HEK293 (cell line): Measurements from ENCODE around the gene MORN1.
"Not testable (repeated sequence)": the region's sequence is repeated elsewhere in the genome, so short reads cannot be mapped to it uniquely, and the experiment has no call there.

Experiments
- CTCF ChIA-PET: fragments of 350-600 bp; formaldehyde crosslinking; extraction: SDS; loops from one replicate; lab custom pipeline; 2021; ENCODE audit warnings: antibody characterized with exemption; lab: Yijun Ruan, JAX
- POLR2A ChIA-PET: fragments of 300-600 bp; formaldehyde crosslinking; extraction: SDS; loops from one replicate; lab custom pipeline; 2020; ENCODE audit warnings: antibody characterized with exemption, inconsistent platforms; lab: Yijun Ruan, JAX
- H3K27ac ChIP-seq: fragments of 200-500 bp; sonication (Bioruptor generic); 2 replicates; pipeline ENCODE4 v1.5.1; 2014; ENCODE audit warnings: low read depth, low read length, control low read depth, inconsistent platforms; ENCODE audit errors: extremely low read depth
- H3K36me3 ChIP-seq, 2 experiments: fragments of 200-500 bp in 1 of 2; sonication (Bioruptor generic) in 1 of 2; 1 replicate in 1 of 2; 2 replicates in 1 of 2; pipeline ENCODE4 v1.5.1; 2014 to 2017; ENCODE audit warnings: inconsistent platforms in 2 of 2, low read length in 2 of 2; ENCODE audit not compliant: control insufficient read depth in 2 of 2, insufficient read depth in 1 of 2
- H3K4me1 ChIP-seq: fragments of 200-500 bp; sonication (Bioruptor generic); 2 replicates; pipeline ENCODE4 v1.5.1; 2014; ENCODE audit warnings: mild to moderate bottlenecking, low read length, inconsistent platforms; ENCODE audit not compliant: control insufficient read depth, insufficient read depth
- H3K4me3 ChIP-seq: 2 replicates; pipeline ENCODE4 v1.5.1; 2011; ENCODE audit warnings: low read depth, mild to moderate bottlenecking, control low read depth, low read length, moderate library complexity
- H3K9me3 ChIP-seq: fragments of 200-500 bp; sonication (Bioruptor generic); 2 replicates; pipeline ENCODE4 v1.5.1; 2014; ENCODE audit warnings: low read depth, low read length, inconsistent platforms; ENCODE audit not compliant: control insufficient read depth, insufficient read depth
- GLIS1 ChIP-seq: fragments of 450-650 bp; formaldehyde crosslinking; IDR thresholded peaks from 2 replicates; pipeline ENCODE4 v1.5.1; 2016; ENCODE audit warnings: missing biosample characterization, missing genetic modification characterization
- GLIS2 ChIP-seq: fragments of 450-650 bp; formaldehyde crosslinking; IDR thresholded peaks from 2 replicates; pipeline ENCODE4 v1.5.1; 2016; ENCODE audit warnings: missing biosample characterization, missing genetic modification characterization
- KLF16 ChIP-seq: fragments of 450-650 bp; formaldehyde crosslinking; IDR thresholded peaks from 2 replicates; pipeline ENCODE4 v1.5.1; 2017; ENCODE audit warnings: missing biosample characterization, missing genetic modification characterization
- MZF1 ChIP-seq: fragments of 450-650 bp; formaldehyde crosslinking; IDR thresholded peaks from 2 replicates; pipeline ENCODE4 v1.5.1; 2017; ENCODE audit warnings: missing biosample characterization, missing genetic modification characterization, borderline replicate concordance
- SCRT2 ChIP-seq: fragments of 450-650 bp; formaldehyde crosslinking; IDR thresholded peaks from 2 replicates; pipeline ENCODE4 v1.5.1; 2016; ENCODE audit warnings: missing biosample characterization, missing genetic modification characterization
- ZIC2 ChIP-seq: fragments of 450-650 bp; formaldehyde crosslinking; IDR thresholded peaks from 2 replicates; pipeline ENCODE4 v1.5.1; 2016; ENCODE audit warnings: missing biosample characterization, missing genetic modification characterization
- ZNF157 ChIP-seq: fragments of 450-650 bp; formaldehyde crosslinking; IDR thresholded peaks from 2 replicates; pipeline ENCODE4 v1.5.1; 2016; ENCODE audit warnings: missing biosample characterization, missing genetic modification characterization
- ZNF16 ChIP-seq: fragments of 450-650 bp; formaldehyde crosslinking; IDR thresholded peaks from 2 replicates; pipeline ENCODE4 v1.5.1; 2016; ENCODE audit warnings: low read depth, missing biosample characterization, missing genetic modification characterization
- ZNF19 ChIP-seq: fragments of 450-650 bp; formaldehyde crosslinking; IDR thresholded peaks from 2 replicates; pipeline ENCODE4; 2016; ENCODE audit warnings: missing biosample characterization, missing genetic modification characterization, low read depth
- ZNF214 ChIP-seq: fragments of 450-650 bp; formaldehyde crosslinking; IDR thresholded peaks from 2 replicates; pipeline ENCODE4 v1.5.1; 2017; ENCODE audit warnings: missing biosample characterization, mild to moderate bottlenecking, missing genetic modification characterization, borderline replicate concordance
- ZNF302 ChIP-seq: fragments of 450-650 bp; formaldehyde crosslinking; IDR thresholded peaks from 2 replicates; pipeline ENCODE4 v1.5.1; 2016; ENCODE audit warnings: missing biosample characterization, missing genetic modification characterization, low read depth
- ZNF324 ChIP-seq: fragments of 450-650 bp; formaldehyde crosslinking; IDR thresholded peaks from 2 replicates; pipeline ENCODE4 v1.5.1; 2016; ENCODE audit warnings: missing biosample characterization, missing genetic modification characterization
- ZNF37A ChIP-seq: fragments of 450-650 bp; IDR thresholded peaks from 2 replicates; pipeline ENCODE4 v1.5.1; 2018; ENCODE audit warnings: missing biosample characterization, missing genetic modification characterization
- ZNF394 ChIP-seq: fragments of 450-650 bp; formaldehyde crosslinking; IDR thresholded peaks from 2 replicates; pipeline ENCODE4 v1.5.1; 2016; ENCODE audit warnings: missing biosample characterization, missing genetic modification characterization, mild to moderate bottlenecking, moderate library complexity, borderline replicate concordance
- ZNF561 ChIP-seq: fragments of 450-650 bp; IDR thresholded peaks from 2 replicates; pipeline ENCODE4 v1.5.1; 2018; ENCODE audit warnings: missing biosample characterization, missing genetic modification characterization, borderline replicate concordance
- ZNF596 ChIP-seq: fragments of 450-650 bp; IDR thresholded peaks from 2 replicates; pipeline ENCODE4 v1.5.0; 2018; ENCODE audit warnings: missing biosample characterization, mild to moderate bottlenecking, missing genetic modification characterization, moderate library complexity
- ZNF768 ChIP-seq: fragments of 450-650 bp; formaldehyde crosslinking; IDR thresholded peaks from 2 replicates; pipeline ENCODE4 v1.5.1; 2018; ENCODE audit warnings: missing biosample characterization, mild to moderate bottlenecking, missing genetic modification characterization
- ZSCAN16 ChIP-seq: fragments of 450-650 bp; formaldehyde crosslinking; IDR thresholded peaks from 2 replicates; pipeline ENCODE4 v1.5.1; 2016; ENCODE audit warnings: missing biosample characterization, missing genetic modification characterization
- TF ChIP-seq, protein P1 (sequence below): fragments of 450-650 bp; formaldehyde crosslinking; IDR thresholded peaks from 2 replicates; pipeline ENCODE4 v1.5.1; 2017; ENCODE audit warnings: missing biosample characterization, mild to moderate bottlenecking, missing genetic modification characterization, moderate library complexity

The MORN1 gene

DNA sequence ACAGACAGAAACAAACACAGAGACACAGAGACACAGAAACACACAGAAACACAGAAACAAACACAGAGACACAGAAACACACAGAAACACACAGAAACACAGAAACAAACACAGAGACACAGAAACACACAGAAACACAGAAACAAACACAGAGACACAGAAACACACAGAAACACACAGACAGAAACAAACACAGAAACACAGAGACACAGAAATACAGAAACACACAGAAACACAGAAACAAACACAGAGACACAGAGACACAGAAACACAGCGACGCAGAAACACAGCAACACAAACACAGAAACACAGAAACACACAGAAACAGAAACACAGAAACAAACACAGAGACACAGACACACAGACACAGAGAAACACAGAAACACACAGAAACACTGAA is 64.2 kb downstream of the MORN1 start:
- H3K4me1 ChIP-seq, H3K9me3 ChIP-seq, POLR2A ChIA-PET, CTCF ChIA-PET, H3K4me3 ChIP-seq, H3K36me3 ChIP-seq, H3K27ac ChIP-seq: not testable (repeated sequence)
- TF ChIP-seq ZNF768 (tag by site-specific recombination), result peak; percentile 98; the same call in 1 of the 2 replicates

DNA sequence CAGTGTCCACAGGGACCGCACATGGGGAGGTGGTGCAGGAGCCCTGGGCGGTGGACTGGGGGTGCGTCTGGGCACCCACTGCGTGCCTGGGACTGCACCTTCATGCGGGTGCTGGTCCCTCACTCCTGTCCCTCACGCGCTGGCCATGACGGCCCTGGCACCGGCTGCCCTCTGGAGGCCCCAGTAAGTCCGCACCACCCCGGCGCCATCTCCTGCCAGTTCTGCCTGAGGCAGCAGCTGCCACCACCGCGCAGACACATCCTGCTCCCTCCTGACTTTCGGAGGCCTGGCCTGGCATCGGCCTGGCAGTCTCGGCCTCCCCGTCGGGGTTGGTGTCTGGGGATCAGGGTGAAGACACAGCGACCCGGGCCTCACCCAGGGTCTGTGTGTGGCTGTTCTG is 64.8 kb downstream of the MORN1 start:
- Histone ChIP-seq H3K36me3 (no peaks in the 10 kb centered on the region), H3K27ac (no peak overlapping the region), H3K9me3 (no peaks in the 10 kb centered on the region), H3K4me1 (no peaks in the 10 kb centered on the region), H3K4me3 (no peak overlapping the region)
- TF ChIP-seq ZNF16 (tag by site-specific recombination) (no peak), ZNF157 (tag by site-specific recombination) (no peak), ZNF302 (tag by site-specific recombination) (no peak), ZNF19 (no peak), ZNF37A (tag by site-specific recombination) (no peak), ZNF214 (no peak), ZNF561 (tag by site-specific recombination) (no peak), ZNF324 (tag by site-specific recombination) (no peak)
- ChIA-PET POLR2A (no interaction called here), CTCF (no interaction called here)

DNA sequence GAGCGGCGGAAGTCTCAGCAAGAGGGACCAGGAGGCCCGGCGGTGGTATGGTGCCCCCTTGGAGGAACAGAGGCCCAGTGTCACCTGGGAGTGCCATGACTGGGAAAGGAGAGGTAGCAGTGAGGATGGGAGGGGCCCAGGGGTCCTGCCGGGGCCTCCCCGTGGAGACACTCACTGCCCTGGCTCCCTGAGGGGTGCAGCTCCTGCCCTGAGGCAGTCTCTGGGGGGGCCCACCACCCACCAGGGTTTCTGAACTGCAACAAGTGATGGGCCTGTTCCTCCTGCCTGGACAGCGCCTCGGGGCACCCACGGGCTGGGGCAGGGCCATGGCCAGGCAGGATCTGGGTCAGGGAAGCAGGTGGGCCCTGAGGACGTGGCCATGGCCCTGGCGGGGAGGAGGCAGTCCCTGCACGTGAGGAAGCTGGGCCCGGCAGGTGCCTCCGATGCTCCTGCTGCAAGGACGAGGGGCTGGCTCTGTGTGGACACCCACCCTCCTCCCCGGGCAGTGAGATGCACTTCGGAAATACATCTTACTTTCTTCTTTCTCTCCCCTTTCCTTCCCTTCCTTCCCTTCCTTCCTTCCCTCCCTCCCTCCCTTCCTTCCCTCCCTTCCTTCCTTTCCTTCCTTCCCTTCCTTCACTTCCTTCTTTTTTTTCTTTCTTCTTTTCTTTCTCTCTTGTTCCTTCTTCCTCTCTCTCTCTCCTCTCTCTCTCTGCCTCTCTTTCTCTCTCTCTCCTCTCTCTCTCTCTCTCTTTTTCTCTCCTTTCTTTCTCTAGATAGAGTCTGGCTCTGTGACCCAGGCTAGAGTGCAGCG is 66.6 kb downstream of the MORN1 start:
- no peaks in the 10 kb centered on the region for H3K9me3 ChIP-seq
- H3K27ac ChIP-seq, result no peak overlapping the region
- ChIA-PET CTCF (interaction anchor here (0.7 to 0.9 kb wide), 2 partner anchors 129 to 130 kb away, joined by 3 to 6 read pairs; partner anchors contain the start of gene FAAP20), POLR2A (no interaction called here)
- no peak overlapping the region for H3K4me3 ChIP-seq
- H3K4me1 ChIP-seq, result no peaks in the 10 kb centered on the region
- no peaks in the 10 kb centered on the region for H3K36me3 ChIP-seq
- TF ChIP-seq KLF16 (no peak), ZNF596 (peak; percentile 75), ZIC2 (peak; percentile 81), MZF1 (tag by site-specific recombination) (no peak), GLIS2 (peak; percentile 28; the same call in 1 of the 2 replicates), SCRT2 (tag by site-specific recombination) (peak; percentile 36; the same call in 1 of the 2 replicates), GLIS1 (tag by site-specific recombination) (peak; percentile 39; the same call in 1 of the 2 replicates), ZSCAN16 (tag by site-specific recombination) (no peak), ZNF394 (tag by site-specific recombination) (no peak)
- TF ChIP-seq, protein P1, sequence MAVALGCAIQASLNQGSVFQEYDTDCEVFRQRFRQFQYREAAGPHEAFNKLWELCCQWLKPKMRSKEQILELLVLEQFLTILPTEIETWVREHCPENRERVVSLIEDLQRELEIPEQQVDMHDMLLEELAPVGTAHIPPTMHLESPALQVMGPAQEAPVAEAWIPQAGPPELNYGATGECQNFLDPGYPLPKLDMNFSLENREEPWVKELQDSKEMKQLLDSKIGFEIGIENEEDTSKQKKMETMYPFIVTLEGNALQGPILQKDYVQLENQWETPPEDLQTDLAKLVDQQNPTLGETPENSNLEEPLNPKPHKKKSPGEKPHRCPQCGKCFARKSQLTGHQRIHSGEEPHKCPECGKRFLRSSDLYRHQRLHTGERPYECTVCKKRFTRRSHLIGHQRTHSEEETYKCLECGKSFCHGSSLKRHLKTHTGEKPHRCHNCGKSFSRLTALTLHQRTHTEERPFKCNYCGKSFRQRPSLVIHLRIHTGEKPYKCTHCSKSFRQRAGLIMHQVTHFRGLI (tag by site-specific recombination), result no peak
